GM12878 (cell line): ENCODE measurements around the gene CCDC150. TPM values are rescaled to one million over a fixed set of nuclear protein-coding genes. Genes with fewer than 3 reads are reported as not detected.

Experiments
- ATAC-seq: fragments of 200-7000 bp; cut with Tn5 transposase; 3 replicates; pipeline ENCODE4 v1.9.1; 2020; ENCODE audit warnings: mild to moderate bottlenecking, moderate library complexity
- BruUV-seq: library from RNA; stranded (reverse); fragments of 400-500 nt; replicated peaks from 2 replicates; lab custom pipeline; 2021; lab: Mats Ljungman, UMichigan
- CTCF ChIA-PET: fragments of 300-600 bp; sonication (Branson Sonifier 250); formaldehyde crosslinking; extraction: SDS; loops from one replicate; lab custom pipeline; 2021; ENCODE audit warnings: inconsistent platforms; lab: Yijun Ruan, JAX
- POLR2A ChIA-PET: fragments of 350-600 bp; formaldehyde crosslinking; extraction: SDS; loops from one replicate; lab custom pipeline; 2021; ENCODE audit warnings: inconsistent platforms; lab: Charles Lee
- RAD21 ChIA-PET: fragments of 300-600 bp; sonication (Branson Sonifier 250); formaldehyde crosslinking; loops from one replicate; lab custom pipeline; 2023; ENCODE audit warnings: antibody characterized with exemption; ENCODE audit not compliant: unreplicated experiment; lab: Charles Lee
- SMC1A ChIA-PET: fragments of 300-600 bp; sonication (Branson Sonifier 250); formaldehyde crosslinking; loops from one replicate; lab custom pipeline; 2023; ENCODE audit not compliant: unreplicated experiment, uncharacterized antibody; lab: Charles Lee
- DNase-seq: peaks from one replicate; pipeline ENCODE4 v3.0.0-alpha.2; 2011; ENCODE audit warnings: low read depth, low spot score
- FAIRE-seq: peaks from 3 replicates; lab custom pipeline; 2011; peaks lifted over from hg19 to GRCh38; lab: Jason Lieb, UNC
- H2AFZ ChIP-seq: 2 replicates; pipeline ENCODE4 v1.6.0; 2011; ENCODE audit warnings: low read depth, low read length, control low read depth; ENCODE audit not compliant: control insufficient read depth
- H3K27ac ChIP-seq: 2 replicates; pipeline ENCODE4 v1.5.1; 2011; ENCODE audit warnings: control low read depth; ENCODE audit not compliant: control insufficient read depth, insufficient read depth
- H3K27me3 ChIP-seq, 2 experiments: replicated peaks in 1 of 2; 2 replicates each; pipeline versions ENCODE4 v1.6.0 to v1.6.1; 2011; ENCODE audit warnings: low read length in 1 of 2; ENCODE audit not compliant: control insufficient read depth in 2 of 2, insufficient read depth in 2 of 2
- H3K36me3 ChIP-seq, 2 experiments: 2 replicates each; pipeline ENCODE4 v1.5.1; 2011; ENCODE audit warnings: low read length in 1 of 2; ENCODE audit not compliant: control insufficient read depth in 2 of 2, insufficient read depth in 2 of 2
- H3K4me1 ChIP-seq: 2 replicates; pipeline ENCODE4 v1.6.1; 2011; ENCODE audit warnings: mild to moderate bottlenecking, low read length, moderate library complexity, mixed read lengths; ENCODE audit not compliant: control insufficient read depth, insufficient read depth
- H3K4me2 ChIP-seq: 2 replicates; pipeline ENCODE4 v1.6.0; 2011; ENCODE audit warnings: control low read depth; ENCODE audit not compliant: control insufficient read depth, insufficient read depth
- H3K4me3 ChIP-seq: fragments of 200-600 bp; sonication (generic); 2 replicates; pipeline ENCODE4 v1.5.1; 2016
- H3K79me2 ChIP-seq: 2 replicates; pipeline ENCODE4 v1.6.0; 2011; ENCODE audit warnings: low read length; ENCODE audit not compliant: control insufficient read depth, insufficient read depth
- H3K9ac ChIP-seq: 2 replicates; pipeline ENCODE4 v1.8.0; 2011; ENCODE audit warnings: low read length, control low read depth, mixed read lengths; ENCODE audit not compliant: control insufficient read depth, insufficient read depth
- H3K9me3 ChIP-seq: replicated peaks from 3 replicates; pipeline ENCODE4 v1.5.1; 2011; ENCODE audit warnings: mild to moderate bottlenecking, low read length; ENCODE audit not compliant: control insufficient read depth, insufficient read depth
- H4K20me1 ChIP-seq: 2 replicates; pipeline ENCODE4 v1.6.0; 2011; ENCODE audit not compliant: control insufficient read depth, insufficient read depth
- CTCF ChIP-seq, 3 experiments: IDR thresholded peaks in 2 of 3; conservative IDR thresholded peaks in 1 of 3; 2 replicates each; pipeline ENCODE4 v1.5.1; 2011; ENCODE audit warnings: low read depth in 3 of 3, low read length in 3 of 3, mild to moderate bottlenecking in 3 of 3, control low read depth in 2 of 3, moderate library complexity in 2 of 3, inconsistent platforms in 1 of 3, mixed read lengths in 1 of 3; ENCODE audit not compliant: control insufficient read depth in 2 of 3, insufficient read depth in 1 of 3; ENCODE audit errors: extremely low read depth in 1 of 3
- PAX5 ChIP-seq: IDR thresholded peaks from 2 replicates; pipeline ENCODE4 v1.6.1; 2011; ENCODE audit warnings: low read depth, low read length, borderline replicate concordance
- RAD21 ChIP-seq: IDR thresholded peaks from 2 replicates; pipeline ENCODE4 v1.6.1; 2011; ENCODE audit warnings: mild to moderate bottlenecking, low read depth, low read length, moderate library complexity; ENCODE audit not compliant: insufficient read depth
- RELA ChIP-seq: fragments of 450-650 bp; IDR thresholded peaks from 2 replicates; pipeline ENCODE4 v1.8.0; 2014; ENCODE audit warnings: borderline replicate concordance; ENCODE audit not compliant: partially characterized antibody
- SMC3 ChIP-seq: IDR thresholded peaks from 2 replicates; pipeline ENCODE4 v1.6.1; 2011; ENCODE audit warnings: low read length, improper control_type of control experiment, borderline replicate concordance
- TCF7 ChIP-seq: IDR thresholded peaks from 2 replicates; pipeline ENCODE4 v1.6.1; 2014; ENCODE audit warnings: antibody characterized with exemption, borderline replicate concordance
- YY1 ChIP-seq: IDR thresholded peaks from 2 replicates; pipeline ENCODE4 v1.6.1; 2011; ENCODE audit warnings: low read depth, mild to moderate bottlenecking, low read length
- WGBS: methylation state at CpG from one replicate; pipeline ENCODE4 v1.1.6; 2016; ENCODE audit warnings: low lambda C conversion rate; ENCODE audit not compliant: insufficient replicate concordance, insufficient coverage; ENCODE audit errors: missing lambda C conversion rate; 5-methylcytosine and 5-hydroxymethylcytosine counted together
- in situ Hi-C: fragments of 300-500 bp; cut with MboI; formaldehyde crosslinking; loops from 9 replicates; pipeline ENCODE4 v1.14.3; 2018; ENCODE audit warnings: mixed read lengths
- intact Hi-C: fragments of 100-400 bp; cut with micrococcal nuclease; formaldehyde crosslinking; loops from one replicate; pipeline ENCODE4 v1.14.2; 2022; ENCODE audit not compliant: unreplicated experiment
- polyA plus RNA-seq, 11 experiments: library from polyadenylated mRNA; depleted of rRNA in 4 of 11; unstranded in 6 of 11; stranded (reverse) in 5 of 11; fragments of >200 nt; fragmentation: Nextera tagmentation in 4 of 11; fragmentation: Illumina TruSeq in 1 of 11; extraction: Ambion mirVana in 4 of 11; extraction: Trizol in 1 of 11; gene quantifications; 1 replicate in 1 of 11; 2 replicates in 10 of 11; pipeline versions ENCODE4 v1.2.1 to v1.2.3, GENCODE V29; 2011 to 2016; ENCODE audit warnings: inconsistent platforms in 2 of 11, missing spikeins in 2 of 11, low read depth in 1 of 11
- total RNA-seq, 4 experiments: library from RNA; depleted of rRNA in 3 of 4; stranded (reverse); fragments of >200 nt in 3 of 4; fragmentation: Illumina TruSeq in 1 of 4; extraction: Trizol in 1 of 4; gene quantifications; 2 replicates each; pipeline versions ENCODE4 v1.2.1 to v1.2.3, GENCODE V29; 2013 to 2021

Gene CCDC150
- total and polyA plus RNA-seq, 10 of the 15 experiments (the other 5 are each of a cell fraction or from before 2014, with no cell fraction given), result 11.6 to 27.7 (median 19.6) TPM

GRCh38 chr2:196750977-196751631 lies 111.6 kb downstream of the CCDC150 start:
- RAD21 ChIA-PET, result interaction anchor here (0.6 to 1.2 kb wide), 6 partner anchors 110 to 627 kb away, joined by 3 to 4 read pairs (median 3); no protein-coding TSS in a partner anchor
- ATAC-seq (peak; percentile 99), DNase-seq (peak; percentile 30), FAIRE-seq (no peak)
- TF ChIP-seq PAX5 (no peak), RAD21 (peak; percentile 47), TCF7 (no peak), RELA (peak; percentile 12), YY1 (peak; percentile 35; the same call in 1 of the 2 replicates), CTCF (IDR thresholded peaks at IDR 0.05 in 2 of 3, conservative IDR thresholded peaks at IDR 0.05 in 1 of 3; ENCODE audit: control insufficient read depth in 2 of 3, extremely low read depth in 1 of 3, insufficient read depth in 1 of 3, low read depth in 3 of 3, low read length in 3 of 3) (peak; percentile 76 to 84 (median 84)), SMC3 (peak; percentile 48; the same call in 1 of the 2 replicates)
- CTCF ChIA-PET, result interaction anchor here (0.6 to 1.8 kb wide), 52 partner anchors 9 to 1357 kb away, joined by 3 to 31 read pairs (median 4); partner anchors contain the start of gene GTF3C3
- Histone ChIP-seq H3K27me3 (no peaks in the 10 kb centered on the region), H3K4me2 (no peak overlapping the region), H3K4me1 (no peaks in the 10 kb centered on the region; the same call in 1 of the 2 replicates), H3K9ac (no peak overlapping the region), H2AFZ (peak overlapping the region; percentile 56), H4K20me1 (no peaks in the 10 kb centered on the region), H3K36me3 (0 out of 4 replicates have a peak, but pooled peaks cover 0 to 2% of the 10 kb centered on the region in 2 experiments), H3K4me3 (no peak overlapping the region), H3K27ac (no peak overlapping the region), H3K79me2 (no peaks in the 10 kb centered on the region), H3K9me3 (no peaks in the 10 kb centered on the region)
- BruUV-seq, result no TSS peak
- POLR2A ChIA-PET, result interaction anchor here (1.0 kb wide), 1 partner anchor 10 kb away, joined by 3 read pairs; no protein-coding TSS in a partner anchor
- in situ Hi-C loops (no loop called here), intact Hi-C loops (loop anchor here (10.0 kb wide), 2 partner anchors 296 to 456 kb away; no protein-coding TSS in a partner anchor)
- WGBS, result 54% methylated on average over 8 of the region's 8 CpGs
- SMC1A ChIA-PET, result interaction anchor here (0.6 to 1.7 kb wide), 14 partner anchors 10 to 673 kb away, joined by 3 to 11 read pairs (median 4); partner anchors contain the start of gene GTF3C3
